ENCODE data around the gene WNT9A. TPM values are rescaled to one million over a fixed set of nuclear protein-coding genes. Genes with fewer than 3 reads are reported as not detected.

WNT9A gene
- polyA plus RNA-seq, 1 donor from 2014 or later, result 0.57 TPM

GRCh38 chr1:227914801-227915563, 32.8 kb downstream of the WNT9A start:
- H3K4me2 ChIP-seq (ENCODE audit: low read length), result no peak overlapping the region
- no peak overlapping the region for H3K4me3 ChIP-seq (ENCODE audit: low read length)
- H3F3A ChIP-seq (ENCODE audit: insufficient read depth, low read length, poor library complexity, severe bottlenecking), result no peaks in the 10 kb centered on the region
- H3K27ac ChIP-seq (ENCODE audit: low read length), result no peak overlapping the region
- no peaks in the 10 kb centered on the region for H3K79me2 ChIP-seq (replicated peaks; ENCODE audit: insufficient read depth, low read length)
- H3K9ac ChIP-seq (ENCODE audit: low read length), result no peak overlapping the region
- H3K36me3 ChIP-seq (ENCODE audit: insufficient read depth, low read length), result no peaks in the 10 kb centered on the region
- H2AFZ ChIP-seq (ENCODE audit: low read depth, low read length), result no peak overlapping the region
- TF ChIP-seq EZH2 (IDR thresholded peaks at IDR 0.05; ENCODE audit: borderline replicate concordance, insufficient read depth, low read length, poor library complexity, severe bottlenecking) (no peak), SMC3 (conservative IDR thresholded peaks at IDR 0.05; ENCODE audit: poor library complexity) (no peak), TAF1 (IDR thresholded peaks at IDR 0.05; ENCODE audit: low read depth) (no peak), POLR2AphosphoS5 (IDR thresholded peaks at IDR 0.05) (no peak), RAD21 (conservative IDR thresholded peaks at IDR 0.05) (no peak), MXI1 (conservative IDR thresholded peaks at IDR 0.05; ENCODE audit: poor library complexity, severe bottlenecking) (no peak), EP300 (conservative IDR thresholded peaks at IDR 0.05; ENCODE audit: poor library complexity, severe bottlenecking) (no peak)
- TF ChIP-seq, protein P1, sequence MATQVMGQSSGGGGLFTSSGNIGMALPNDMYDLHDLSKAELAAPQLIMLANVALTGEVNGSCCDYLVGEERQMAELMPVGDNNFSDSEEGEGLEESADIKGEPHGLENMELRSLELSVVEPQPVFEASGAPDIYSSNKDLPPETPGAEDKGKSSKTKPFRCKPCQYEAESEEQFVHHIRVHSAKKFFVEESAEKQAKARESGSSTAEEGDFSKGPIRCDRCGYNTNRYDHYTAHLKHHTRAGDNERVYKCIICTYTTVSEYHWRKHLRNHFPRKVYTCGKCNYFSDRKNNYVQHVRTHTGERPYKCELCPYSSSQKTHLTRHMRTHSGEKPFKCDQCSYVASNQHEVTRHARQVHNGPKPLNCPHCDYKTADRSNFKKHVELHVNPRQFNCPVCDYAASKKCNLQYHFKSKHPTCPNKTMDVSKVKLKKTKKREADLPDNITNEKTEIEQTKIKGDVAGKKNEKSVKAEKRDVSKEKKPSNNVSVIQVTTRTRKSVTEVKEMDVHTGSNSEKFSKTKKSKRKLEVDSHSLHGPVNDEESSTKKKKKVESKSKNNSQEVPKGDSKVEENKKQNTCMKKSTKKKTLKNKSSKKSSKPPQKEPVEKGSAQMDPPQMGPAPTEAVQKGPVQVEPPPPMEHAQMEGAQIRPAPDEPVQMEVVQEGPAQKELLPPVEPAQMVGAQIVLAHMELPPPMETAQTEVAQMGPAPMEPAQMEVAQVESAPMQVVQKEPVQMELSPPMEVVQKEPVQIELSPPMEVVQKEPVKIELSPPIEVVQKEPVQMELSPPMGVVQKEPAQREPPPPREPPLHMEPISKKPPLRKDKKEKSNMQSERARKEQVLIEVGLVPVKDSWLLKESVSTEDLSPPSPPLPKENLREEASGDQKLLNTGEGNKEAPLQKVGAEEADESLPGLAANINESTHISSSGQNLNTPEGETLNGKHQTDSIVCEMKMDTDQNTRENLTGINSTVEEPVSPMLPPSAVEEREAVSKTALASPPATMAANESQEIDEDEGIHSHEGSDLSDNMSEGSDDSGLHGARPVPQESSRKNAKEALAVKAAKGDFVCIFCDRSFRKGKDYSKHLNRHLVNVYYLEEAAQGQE (IDR thresholded peaks at IDR 0.05; ENCODE audit: borderline replicate concordance), result no peak
- TF ChIP-seq, protein P2, sequence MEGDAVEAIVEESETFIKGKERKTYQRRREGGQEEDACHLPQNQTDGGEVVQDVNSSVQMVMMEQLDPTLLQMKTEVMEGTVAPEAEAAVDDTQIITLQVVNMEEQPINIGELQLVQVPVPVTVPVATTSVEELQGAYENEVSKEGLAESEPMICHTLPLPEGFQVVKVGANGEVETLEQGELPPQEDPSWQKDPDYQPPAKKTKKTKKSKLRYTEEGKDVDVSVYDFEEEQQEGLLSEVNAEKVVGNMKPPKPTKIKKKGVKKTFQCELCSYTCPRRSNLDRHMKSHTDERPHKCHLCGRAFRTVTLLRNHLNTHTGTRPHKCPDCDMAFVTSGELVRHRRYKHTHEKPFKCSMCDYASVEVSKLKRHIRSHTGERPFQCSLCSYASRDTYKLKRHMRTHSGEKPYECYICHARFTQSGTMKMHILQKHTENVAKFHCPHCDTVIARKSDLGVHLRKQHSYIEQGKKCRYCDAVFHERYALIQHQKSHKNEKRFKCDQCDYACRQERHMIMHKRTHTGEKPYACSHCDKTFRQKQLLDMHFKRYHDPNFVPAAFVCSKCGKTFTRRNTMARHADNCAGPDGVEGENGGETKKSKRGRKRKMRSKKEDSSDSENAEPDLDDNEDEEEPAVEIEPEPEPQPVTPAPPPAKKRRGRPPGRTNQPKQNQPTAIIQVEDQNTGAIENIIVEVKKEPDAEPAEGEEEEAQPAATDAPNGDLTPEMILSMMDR (IDR thresholded peaks at IDR 0.05; ENCODE audit: poor library complexity, severe bottlenecking), result no peak
- no peaks in the 10 kb centered on the region for H3K9me3 ChIP-seq (ENCODE audit: low read length)
- no peaks in the 10 kb centered on the region for H3K27me3 ChIP-seq (ENCODE audit: insufficient read depth, low read depth, low read length)
- no peaks in the 10 kb centered on the region for H4K20me1 ChIP-seq (ENCODE audit: insufficient read depth)
- H3K9me2 ChIP-seq (ENCODE audit: insufficient read depth, low read length), result no peaks in the 10 kb centered on the region

- no peak overlapping the region for H3K27ac ChIP-seq (ENCODE audit: low read length)
- H3K4me2 ChIP-seq (ENCODE audit: low read length), result no peak overlapping the region
These were observed 33.7 kb downstream of the WNT9A start for GRCh38 chr1:227913764-227914721.

More at GRCh38 chr1:227913764-227914721, 33.7 kb downstream of the WNT9A start:
- TF ChIP-seq MXI1 (conservative IDR thresholded peaks at IDR 0.05; ENCODE audit: poor library complexity, severe bottlenecking), result no peak
- TF ChIP-seq EP300 (conservative IDR thresholded peaks at IDR 0.05; ENCODE audit: poor library complexity, severe bottlenecking), result no peak
- TF ChIP-seq, protein P2 (IDR thresholded peaks at IDR 0.05; ENCODE audit: poor library complexity, severe bottlenecking), result no peak
- TF ChIP-seq TAF1 (IDR thresholded peaks at IDR 0.05; ENCODE audit: low read depth), result no peak
- no peak for TF ChIP-seq EZH2 (IDR thresholded peaks at IDR 0.05; ENCODE audit: borderline replicate concordance, insufficient read depth, low read length, poor library complexity, severe bottlenecking)
- TF ChIP-seq, protein P1 (IDR thresholded peaks at IDR 0.05; ENCODE audit: borderline replicate concordance), result no peak
- TF ChIP-seq RAD21 (conservative IDR thresholded peaks at IDR 0.05), result no peak
- no peak for TF ChIP-seq SMC3 (conservative IDR thresholded peaks at IDR 0.05; ENCODE audit: poor library complexity)
- TF ChIP-seq POLR2AphosphoS5 (IDR thresholded peaks at IDR 0.05), result no peak
- Histone ChIP-seq H3K4me3 (ENCODE audit: low read length) (no peak overlapping the region), H3K9ac (ENCODE audit: low read length) (no peak overlapping the region), H3K36me3 (ENCODE audit: insufficient read depth, low read length) (no peaks in the 10 kb centered on the region), H3K9me2 (ENCODE audit: insufficient read depth, low read length) (no peaks in the 10 kb centered on the region), H3K27me3 (ENCODE audit: insufficient read depth, low read depth, low read length) (no peaks in the 10 kb centered on the region), H3F3A (ENCODE audit: insufficient read depth, low read length, poor library complexity, severe bottlenecking) (no peaks in the 10 kb centered on the region), H4K20me1 (ENCODE audit: insufficient read depth) (no peaks in the 10 kb centered on the region), H3K79me2 (replicated peaks; ENCODE audit: insufficient read depth, low read length) (no peaks in the 10 kb centered on the region), H2AFZ (ENCODE audit: low read depth, low read length) (no peak overlapping the region), H3K9me3 (ENCODE audit: low read length) (no peaks in the 10 kb centered on the region)

Data from neural cell (in vitro differentiated cells).